ENCODE measurements around the gene FGFR2.

Gene FGFR2

GRCh38 chr10:121497513-121498470, 100.5 kb downstream of the FGFR2 start:
- TF ChIP-seq CTCF (IDR thresholded peaks at IDR 0.05; ENCODE audit: control extremely low read depth, extremely low read depth, low read depth, missing control alignments): no peak
- ChIA-PET POLR2A (no interaction called here), CTCF (no interaction called here)
- no peak for DNase-seq (ENCODE audit: extremely low spot score)

- ChIA-PET POLR2A (no interaction called here), CTCF (interaction anchor here (0.9 kb wide), 1 partner anchor 10 kb away, joined by 3 read pairs; no protein-coding TSS in a partner anchor)
- DNase-seq (ENCODE audit: extremely low spot score): no peak
- no peak for TF ChIP-seq CTCF (IDR thresholded peaks at IDR 0.05; ENCODE audit: control extremely low read depth, extremely low read depth, low read depth, missing control alignments)
Observed at GRCh38 chr10:121495719-121496118, 102.5 kb downstream of the FGFR2 start.

GRCh38 chr10:121494296-121494695, 103.9 kb downstream of the FGFR2 start:
- ChIA-PET CTCF (no interaction called here), POLR2A (no interaction called here)
- TF ChIP-seq CTCF (IDR thresholded peaks at IDR 0.05; ENCODE audit: control extremely low read depth, extremely low read depth, low read depth, missing control alignments): no peak
- no peak for DNase-seq (ENCODE audit: extremely low spot score)

- no peak for DNase-seq (ENCODE audit: extremely low spot score)
- ChIA-PET POLR2A (no interaction called here), CTCF (no interaction called here)
- TF ChIP-seq CTCF (IDR thresholded peaks at IDR 0.05; ENCODE audit: control extremely low read depth, extremely low read depth, low read depth, missing control alignments): no peak
Observed at GRCh38 chr10:121493521-121493920, 104.7 kb downstream of the FGFR2 start.

GRCh38 chr10:121490871-121491519, 107.2 kb downstream of the FGFR2 start:
- DNase-seq (ENCODE audit: extremely low spot score): no peak
- ChIA-PET CTCF (no interaction called here), POLR2A (interaction anchor here (0.7 kb wide), 1 partner anchor 53 kb away, joined by 5 read pairs; no protein-coding TSS in a partner anchor)
- TF ChIP-seq CTCF (IDR thresholded peaks at IDR 0.05; ENCODE audit: control extremely low read depth, extremely low read depth, low read depth, missing control alignments): no peak

GRCh38 chr10:121485436-121486139, 112.7 kb downstream of the FGFR2 start:
- no peak for TF ChIP-seq CTCF (IDR thresholded peaks at IDR 0.05; ENCODE audit: control extremely low read depth, extremely low read depth, low read depth, missing control alignments)
- ChIA-PET POLR2A (no interaction called here), CTCF (no interaction called here)
- no peak for DNase-seq (ENCODE audit: extremely low spot score)
